Fibroblast of gingiva (primary cell): ENCODE measurements around the gene ACVR1B.

Experiments
- DNase-seq: peaks from one replicate; pipeline ENCODE4 v3.0.0-alpha.2; 2011; ENCODE audit warnings: low read depth

Gene ACVR1B

DNA sequence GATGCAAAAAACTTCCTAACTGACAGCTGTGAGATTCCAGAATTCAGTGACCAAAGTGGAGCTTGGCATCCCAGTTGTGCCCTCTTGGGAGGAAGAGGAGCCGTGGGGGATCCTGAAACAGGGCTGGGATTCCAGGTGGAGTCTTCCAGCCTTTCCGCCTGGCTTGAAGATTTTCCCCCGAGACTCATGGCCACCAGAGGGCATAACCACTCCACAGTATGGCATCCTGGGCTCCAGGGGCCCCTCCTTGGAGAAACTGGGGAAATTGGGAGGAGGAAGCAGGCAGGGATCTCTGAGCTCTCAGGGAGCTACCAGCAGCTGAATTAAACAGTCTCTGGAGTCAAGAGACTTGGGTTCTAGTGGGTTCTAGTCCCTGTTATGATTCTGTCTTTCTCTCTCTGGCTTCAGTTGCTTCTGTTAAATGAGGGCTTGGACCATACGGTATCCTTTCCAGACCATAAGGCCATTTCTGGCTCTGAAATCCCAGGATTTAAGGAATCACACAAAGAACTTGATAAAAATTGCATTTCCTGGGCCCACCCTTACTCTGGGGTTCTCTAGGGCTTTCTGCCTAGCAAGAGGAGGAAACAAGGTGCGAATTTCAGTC, 52.6 kb downstream of the ACVR1B start:
- DNase-seq: peak; percentile 30

DNA sequence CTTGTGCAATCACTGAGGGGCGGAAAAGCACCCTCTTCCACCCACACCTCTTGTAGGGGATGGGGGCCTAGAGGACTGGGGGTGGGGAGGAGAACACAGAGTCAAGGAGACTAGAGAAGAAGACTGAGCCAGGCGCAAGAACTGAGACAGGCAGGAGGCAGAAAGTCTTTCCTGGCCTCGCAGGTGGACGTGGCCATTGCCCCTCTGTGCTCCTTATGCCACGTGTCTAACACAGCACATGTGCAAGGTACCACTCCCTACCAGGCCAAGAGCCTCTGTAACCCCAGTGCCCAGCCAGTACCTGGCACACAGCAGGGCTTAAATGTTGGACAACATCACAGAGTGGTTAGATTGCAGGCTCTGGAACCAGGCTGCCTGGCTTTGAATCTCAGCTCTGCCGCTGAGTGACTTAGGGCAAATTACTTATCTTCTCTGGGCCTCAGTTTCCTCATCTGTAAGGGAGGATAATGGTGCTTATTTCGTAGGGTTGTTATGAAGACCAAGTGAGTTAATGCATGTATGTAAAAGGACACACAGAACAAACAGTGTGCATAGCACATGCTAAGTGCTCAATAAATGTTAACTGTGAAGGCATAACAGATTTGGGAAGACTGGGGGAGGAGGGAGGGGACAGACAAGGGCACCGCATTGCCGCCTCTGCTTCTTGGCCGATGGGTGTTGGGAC, 53.9 kb downstream of the ACVR1B start:
- no peak for DNase-seq

DNA sequence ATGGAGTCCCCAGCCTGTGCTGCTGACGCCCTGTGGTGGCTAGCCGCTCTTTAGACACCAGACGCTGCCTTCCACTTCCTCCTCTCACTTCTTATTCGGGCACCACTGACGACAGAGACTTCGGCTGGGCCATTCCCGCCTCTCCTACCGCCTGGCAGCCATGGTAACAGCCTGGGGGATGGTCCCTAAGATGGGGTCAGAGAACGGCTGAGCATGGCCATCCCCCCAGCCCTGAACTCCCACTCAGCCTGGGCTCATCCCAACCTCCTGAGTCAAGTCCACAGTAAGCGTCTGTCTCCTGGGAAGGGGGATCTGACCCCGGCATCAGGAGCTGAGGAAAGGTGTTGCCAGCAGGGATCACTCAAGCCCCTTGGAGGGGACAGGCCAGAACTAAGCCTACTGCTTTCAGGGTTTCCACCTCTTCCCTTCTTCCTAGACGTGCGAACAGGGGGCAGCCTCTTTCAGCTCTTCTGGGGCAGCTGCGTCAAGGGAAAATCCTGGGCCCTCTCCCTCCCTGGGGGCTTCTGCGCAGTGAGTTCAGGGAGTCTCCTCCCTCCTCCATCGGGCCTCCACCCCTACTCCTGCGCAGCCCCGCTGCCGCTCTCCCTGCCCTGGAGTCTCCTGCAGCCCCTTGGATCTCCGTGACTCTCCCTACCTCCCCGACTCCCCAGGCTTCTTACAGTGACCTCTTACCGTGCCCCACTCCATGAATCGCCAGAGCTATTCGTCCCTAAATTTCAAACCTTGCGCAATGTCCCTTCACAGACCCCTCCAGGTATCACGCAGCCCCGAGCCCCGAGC, 54.6 kb downstream of the ACVR1B start:
- no peak for DNase-seq

DNA sequence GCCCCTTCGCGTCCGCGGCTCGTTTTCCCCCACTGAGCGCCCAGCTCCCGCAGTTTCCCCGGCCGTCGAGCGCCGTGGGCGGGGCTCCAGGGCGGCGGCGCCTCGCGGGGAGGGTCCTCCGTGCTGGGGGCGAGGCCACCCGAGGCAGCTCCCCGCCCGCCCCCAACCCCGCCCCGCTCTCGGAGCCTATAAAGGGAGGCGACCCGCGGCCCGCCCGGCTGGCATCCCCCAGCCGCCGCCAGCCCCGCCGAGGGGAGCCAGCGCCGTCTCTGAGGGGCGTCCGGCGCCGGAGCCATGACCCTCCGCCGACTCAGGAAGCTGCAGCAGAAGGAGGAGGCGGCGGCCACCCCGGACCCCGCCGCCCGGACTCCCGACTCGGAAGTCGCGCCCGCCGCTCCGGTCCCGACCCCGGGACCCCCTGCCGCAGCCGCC, 55.2 kb downstream of the ACVR1B start, which contains the start of gene TAMALIN:
TAMALIN (plus strand) TSS at position 221 of the 432 bp plus-strand sequence; CDS start at position 295, 74 bp downstream.
- peak; percentile 43 for DNase-seq

DNA sequence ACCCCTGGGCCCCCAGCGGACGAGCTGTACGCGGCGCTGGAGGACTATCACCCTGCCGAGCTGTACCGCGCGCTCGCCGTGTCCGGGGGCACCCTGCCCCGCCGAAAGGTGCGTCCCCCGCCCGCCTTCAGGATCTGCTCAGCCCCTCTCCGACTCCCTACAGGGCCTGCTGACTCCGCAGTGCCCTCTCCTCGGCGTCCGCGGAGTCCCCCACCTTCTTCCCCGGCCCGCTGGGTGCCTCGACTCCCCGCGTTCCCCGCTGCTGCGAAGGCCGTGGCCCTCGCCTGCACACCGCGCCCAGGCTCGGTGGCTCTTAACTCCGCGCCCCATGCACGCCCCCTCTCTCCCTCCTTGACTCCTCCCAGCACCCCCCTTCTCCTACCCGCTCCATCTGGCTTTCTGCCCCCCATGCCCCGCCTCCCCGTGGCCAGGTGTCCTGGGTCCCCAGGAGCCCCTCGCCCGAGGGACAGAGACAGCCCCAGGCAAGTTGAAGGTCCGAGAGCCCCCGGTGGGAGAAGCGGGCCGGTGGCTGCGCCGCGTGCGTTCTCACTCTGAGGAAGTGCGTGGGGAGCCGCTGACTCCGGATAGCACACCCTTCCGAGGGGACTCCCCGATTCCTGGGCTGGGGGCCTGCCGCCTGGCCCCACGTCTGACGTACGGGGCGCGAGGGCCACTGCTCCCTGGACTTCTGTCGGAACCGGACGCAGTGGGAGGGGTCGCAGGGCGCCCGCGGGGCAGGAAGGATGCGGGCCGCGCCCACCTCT, 55.8 kb downstream of the ACVR1B start:
- no peak for DNase-seq

DNA sequence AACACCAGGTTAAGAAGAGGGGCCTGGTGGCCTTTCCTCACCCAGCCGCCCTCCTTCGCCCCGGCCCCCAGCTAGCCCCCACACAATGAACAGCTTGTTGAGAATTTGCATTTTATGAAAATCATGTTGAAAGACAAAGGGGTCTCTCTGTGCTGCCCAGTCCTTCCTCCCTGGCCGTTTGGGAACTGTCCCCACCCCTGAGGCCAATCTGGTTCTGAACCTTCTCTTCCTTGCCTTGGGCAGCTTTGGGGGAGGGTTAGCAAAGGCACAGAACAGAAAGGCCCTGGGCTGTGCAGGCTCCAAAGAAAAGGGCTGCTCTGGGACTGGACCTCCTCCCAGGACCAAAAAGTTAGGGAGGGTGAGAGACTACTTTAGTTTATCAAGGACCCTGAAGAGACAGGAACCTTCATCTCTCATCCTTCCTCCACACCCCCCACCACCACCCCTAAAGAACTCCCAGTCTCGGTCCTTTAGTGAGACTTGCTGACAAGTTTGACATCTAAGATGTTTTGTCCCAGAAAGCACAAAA, 56.5 kb downstream of the ACVR1B start:
- no peak for DNase-seq

DNA sequence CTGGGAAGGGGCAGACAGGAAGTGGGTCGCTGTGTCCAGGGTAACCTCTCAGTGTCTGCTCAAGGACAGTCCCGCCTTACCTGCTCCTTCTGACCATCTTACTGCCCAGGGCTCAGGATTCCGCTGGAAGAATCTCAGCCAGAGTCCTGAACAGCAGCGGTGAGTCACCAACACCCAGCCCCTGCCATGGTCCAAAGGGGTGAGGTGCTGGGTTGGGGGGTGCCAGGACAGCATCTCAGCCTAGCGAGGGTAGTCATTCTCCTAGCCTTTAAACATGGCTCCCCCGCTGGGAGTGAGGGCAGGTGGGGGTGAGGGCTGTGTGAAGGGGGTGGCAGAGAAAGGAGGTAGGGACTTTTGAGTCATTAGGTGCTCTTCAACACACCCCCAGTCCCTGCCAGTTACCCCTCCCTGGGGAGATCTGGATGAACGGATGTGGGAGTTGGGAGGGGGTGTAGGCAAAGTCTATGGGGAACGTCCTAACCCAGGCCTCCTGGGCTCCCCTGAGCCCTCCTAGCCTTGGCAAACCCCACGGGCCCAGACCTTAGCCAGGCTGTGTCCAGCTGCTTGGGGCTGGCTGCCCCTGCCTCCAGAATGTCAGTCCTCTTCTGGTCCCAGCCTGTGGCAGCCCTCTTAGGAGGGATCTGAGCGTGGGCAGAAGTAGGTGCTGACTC, 57.7 kb downstream of the ACVR1B start:
- DNase-seq: no peak

DNA sequence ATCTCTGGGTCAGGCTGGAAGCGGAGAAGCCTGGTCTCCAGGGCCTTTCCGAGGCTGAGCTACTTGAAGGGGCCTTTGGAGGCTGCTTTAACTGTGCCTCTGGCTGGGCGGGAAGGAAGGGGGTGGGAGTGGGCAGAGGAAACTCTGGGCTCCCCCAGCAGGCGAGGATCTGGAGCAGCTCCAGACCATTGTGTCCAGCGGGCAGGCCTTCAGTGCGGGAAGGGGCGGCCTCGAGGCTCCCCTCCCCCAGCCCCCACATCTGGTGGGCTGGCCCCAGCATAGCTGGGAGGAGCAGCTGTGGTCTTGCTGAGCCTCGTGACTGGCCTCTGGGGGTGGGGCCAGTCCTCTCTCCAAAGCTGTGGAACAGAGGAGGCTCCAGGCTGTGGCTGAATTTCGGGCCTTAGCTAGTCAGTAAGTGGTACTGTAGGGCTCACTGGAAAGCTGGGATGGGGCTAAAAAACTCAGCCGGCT, 58.7 kb downstream of the ACVR1B start:
- DNase-seq: peak; percentile 73

DNA sequence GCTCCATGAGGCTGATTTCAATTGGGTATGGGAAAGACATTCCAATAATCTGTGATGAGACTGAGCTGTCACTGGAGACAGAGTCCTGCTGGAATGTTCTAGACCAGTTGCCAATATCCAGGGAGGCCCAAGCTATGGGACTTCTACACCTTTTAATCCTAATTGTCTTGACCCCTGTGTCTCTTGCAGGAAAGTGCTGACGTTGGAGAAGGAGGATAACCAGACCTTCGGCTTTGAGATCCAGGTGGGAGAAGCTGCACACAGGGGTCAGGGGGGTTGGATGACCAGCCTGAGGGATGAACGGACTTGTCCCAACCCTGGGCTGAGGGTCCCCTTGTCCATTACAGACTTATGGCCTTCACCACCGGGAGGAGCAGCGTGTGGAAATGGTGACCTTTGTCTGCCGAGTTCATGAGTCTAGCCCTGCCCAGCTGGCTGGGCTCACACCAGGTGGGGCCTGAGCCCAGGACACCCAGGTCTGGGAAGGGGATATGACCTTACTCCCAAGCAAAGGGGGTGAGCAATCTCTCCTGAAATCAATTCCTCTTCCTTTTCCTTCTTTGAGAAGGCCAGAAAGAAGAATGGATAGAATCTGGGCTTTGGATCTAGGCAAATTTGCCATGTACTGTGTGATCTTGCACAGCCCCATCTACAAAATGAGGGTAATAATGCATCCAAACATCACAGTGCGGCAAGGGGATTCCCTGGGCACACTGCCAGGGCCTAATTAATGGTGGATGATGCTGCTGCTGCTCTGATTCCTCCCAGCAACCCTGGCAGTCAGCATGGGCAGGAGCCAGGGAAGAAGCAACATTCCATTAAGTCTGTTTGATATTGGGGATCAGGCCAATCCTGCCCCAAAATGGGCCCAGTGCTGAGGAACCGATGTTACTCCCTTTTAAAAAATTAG, 59.4 kb downstream of the ACVR1B start:
- DNase-seq: no peak

DNA sequence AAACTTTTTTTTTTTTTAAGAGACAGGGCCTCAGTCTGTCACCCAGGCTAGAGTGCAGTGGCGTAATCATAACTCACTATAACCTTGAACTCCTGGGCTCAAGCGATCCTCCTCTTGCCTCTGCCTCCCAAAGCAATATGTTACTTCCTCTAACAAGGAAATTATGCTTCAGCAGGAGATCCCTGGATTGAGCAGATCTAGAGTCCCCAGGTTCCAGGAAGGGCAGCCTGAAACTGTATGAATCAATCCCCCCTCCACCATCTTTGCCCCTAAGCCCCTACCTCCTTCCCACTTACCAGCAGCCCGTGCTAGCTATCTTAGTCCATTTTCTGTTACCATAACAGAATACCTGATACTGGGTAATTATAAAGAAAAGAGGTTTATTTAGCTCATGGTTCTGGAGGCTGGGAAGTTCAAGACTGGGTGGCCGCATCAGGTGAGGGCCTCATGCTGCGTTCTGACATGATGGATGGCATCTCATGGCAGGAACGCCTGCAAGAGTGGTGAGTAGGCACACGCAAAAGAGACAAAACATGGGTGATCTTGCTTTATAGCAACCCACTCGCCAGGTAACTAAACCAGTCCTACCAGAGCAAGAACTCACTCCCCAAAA, 60.2 kb downstream of the ACVR1B start:
- no peak for DNase-seq

DNA sequence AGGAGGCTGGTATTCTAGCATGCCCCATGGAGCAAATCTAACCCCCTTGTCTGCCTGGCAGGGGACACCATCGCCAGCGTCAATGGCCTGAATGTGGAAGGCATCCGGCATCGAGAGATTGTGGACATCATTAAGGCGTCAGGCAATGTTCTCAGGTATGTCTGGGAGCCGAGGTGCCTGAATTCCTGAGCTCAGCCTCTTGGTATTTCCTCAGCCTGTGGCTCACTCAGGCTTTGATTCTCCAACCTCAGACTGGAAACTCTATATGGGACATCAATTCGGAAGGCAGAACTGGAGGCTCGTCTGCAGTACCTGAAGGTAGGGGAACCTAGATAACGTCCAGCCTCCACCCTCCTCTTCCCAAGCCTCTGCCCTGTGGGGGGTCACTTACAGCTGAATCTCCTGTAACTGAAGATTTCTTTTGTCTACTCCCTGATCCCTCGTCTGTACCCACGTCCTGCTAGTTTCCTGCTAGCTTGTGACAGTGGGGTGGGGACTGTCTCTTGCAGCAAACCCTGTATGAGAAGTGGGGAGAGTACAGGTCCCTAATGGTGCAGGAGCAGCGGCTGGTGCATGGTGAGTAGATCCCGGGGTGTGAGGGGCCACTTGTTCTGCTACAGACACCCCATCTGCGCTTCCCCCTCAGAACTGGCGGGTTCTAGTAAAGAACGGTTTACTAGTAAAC, 62.3 kb downstream of the ACVR1B start:
- no peak for DNase-seq

DNA sequence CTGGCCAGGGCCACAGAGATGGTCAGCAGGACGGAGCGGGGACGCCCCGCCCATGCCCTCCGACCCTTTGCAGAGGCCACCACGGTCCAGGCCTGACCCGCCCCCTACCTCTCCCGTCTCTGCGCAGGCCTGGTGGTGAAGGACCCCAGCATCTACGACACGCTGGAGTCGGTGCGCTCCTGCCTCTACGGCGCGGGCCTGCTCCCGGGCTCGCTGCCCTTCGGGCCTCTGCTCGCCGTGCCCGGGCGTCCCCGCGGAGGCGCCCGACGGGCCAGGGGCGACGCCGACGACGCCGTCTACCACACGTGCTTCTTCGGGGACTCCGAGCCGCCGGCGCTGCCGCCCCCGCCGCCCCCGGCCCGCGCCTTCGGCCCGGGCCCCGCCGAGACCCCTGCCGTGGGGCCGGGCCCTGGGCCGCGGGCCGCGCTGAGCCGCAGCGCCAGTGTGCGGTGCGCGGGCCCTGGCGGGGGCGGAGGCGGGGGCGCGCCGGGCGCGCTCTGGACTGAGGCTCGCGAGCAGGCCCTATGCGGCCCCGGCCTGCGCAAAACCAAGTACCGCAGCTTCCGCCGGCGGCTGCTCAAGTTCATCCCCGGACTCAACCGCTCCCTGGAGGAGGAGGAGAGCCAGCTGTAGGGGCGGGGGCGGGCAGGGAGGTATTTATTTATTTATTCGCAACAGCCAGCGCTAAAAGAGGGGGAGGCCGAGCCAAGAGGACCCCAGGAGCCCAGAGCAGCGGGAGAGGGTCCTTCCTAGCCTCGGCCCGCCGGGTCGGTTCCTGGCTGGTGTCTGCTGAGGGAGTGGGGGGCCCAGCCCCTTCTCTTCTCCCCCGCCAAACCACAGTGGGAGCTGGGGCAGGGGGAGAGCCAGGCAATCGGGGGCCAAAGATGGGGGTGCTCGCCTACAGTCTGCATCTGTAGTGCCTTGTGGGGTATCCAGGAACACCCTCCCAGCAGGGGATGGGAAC, 63.4 kb downstream of the ACVR1B start:
- no peak for DNase-seq

DNA sequence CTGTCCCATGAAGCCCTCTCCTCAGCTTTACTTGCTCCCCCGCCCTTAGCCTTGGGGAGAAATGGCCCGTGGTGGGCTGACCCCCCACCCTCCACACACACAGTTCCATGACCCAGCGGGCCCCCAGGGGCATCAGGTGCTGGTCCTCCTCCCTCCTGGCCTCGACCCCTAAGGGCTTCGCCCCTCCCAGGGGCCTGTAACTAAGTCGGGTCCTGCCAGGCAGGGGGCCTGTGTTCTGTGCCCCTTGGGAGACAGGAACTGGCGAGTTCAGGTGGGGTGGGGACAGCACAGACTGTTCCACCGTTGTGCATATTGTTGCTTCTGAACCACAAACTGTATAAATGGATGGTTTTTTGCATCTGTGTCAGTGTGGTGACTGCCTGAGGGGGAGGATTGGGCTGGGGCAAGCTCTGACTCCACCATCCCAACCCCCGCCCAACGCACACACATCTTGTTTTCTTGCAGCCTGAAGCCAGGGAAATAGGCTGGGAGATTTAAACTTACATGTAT, 64.1 kb downstream of the ACVR1B start:
- DNase-seq: no peak

DNA sequence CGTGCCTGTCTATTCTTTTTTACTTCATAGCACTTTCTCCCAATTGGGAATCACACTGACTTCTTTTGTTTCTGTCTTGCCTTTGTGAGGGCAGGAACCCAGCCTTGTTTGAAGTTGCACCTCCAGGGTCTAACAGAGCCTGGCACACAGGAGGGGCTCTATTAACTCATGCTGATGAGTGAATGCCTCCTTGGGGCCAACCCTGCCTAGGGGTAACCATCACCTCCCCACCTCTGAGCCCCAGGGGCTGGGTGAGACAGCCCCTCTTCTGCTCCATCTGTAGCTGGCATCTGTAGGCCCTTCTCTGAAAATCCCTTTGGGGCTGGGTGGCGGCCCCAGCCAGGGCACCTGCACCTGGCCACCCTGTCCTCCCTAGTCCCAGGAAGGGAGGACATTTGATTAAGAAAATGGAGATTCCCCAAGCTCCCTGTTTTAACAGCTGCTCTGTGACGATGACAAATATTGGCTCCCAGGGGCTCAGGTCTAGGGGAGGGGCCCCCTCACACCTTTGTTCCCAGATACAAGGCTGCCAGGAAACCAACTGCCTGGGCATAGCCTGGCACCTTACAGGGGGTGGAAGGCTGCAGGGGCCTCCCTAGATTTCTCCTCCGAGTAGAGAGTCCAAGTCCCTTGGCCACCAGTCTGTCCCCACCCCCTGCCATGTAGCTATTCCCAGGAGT, 67.1 kb downstream of the ACVR1B start:
- DNase-seq: no peak

DNA sequence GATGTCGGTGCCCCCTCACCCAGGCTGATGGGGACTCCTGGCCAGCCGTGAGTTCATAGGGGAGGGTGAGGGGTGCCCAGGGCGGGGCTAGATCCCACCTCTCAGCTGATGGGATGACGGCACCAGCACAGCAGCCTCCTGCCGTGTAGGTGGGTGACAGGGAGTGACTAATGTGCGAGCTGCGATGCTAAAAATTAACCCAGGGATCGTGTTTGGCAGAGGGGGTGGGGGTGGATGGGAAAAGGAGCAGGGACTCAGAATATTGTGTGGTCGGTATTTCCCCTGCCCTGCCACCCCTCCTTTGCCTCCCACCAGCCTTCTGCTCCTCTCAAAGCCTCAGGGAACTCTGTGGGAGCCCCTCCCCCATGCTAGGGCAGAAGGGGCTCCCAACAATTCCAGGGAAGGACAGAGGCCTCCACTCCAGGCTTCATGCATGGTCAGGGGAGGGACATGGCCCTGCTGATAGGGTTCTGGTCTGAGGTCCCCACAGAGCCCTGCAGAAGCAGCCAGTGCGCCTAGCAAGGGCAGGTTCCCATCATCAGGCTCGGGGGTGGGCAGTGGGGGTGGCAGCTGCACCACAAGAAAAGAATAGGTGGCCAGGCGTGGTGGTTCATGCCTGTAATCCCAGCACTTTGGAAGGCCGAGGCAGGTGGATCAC, 67.7 kb downstream of the ACVR1B start:
- DNase-seq: no peak

DNA sequence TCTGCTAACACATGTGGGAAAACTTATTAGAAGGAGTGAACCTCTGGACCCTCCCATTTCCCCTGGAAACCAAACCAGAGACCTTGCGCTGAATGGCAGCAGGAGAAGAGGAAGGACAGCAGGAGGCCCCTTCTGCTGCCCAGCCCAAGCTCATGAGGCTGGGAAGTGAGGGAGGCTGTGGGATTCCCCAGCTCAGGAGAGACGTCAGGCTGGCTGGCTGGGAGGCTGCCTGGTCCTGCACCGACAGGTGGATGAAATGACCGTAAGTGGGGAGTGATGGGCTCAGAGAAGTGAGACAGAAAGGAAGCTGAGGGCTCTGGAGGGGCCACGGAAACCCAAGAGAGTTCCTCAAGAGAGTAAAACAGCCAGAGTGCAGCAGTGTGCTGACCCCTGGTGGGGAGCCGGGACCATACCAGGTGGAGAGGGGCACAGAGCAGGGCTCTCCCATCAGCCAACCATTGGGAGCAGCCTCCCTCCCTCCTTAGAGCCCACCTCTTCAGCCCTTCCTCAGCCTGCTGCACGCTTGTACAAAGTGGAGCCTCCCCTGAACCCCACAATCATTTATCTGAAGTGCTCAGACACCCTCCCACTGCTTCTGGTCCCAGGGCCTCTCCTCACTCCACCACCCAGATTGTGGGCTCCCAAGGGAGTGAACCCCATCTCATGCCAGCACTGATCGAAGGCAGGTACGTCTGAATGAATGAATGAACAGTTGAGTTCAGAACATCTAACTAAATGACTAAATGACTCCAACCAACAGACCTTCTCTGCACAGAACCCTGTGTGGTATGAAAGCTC, 69.2 kb downstream of the ACVR1B start:
- DNase-seq: no peak
